Measurements from ENCODE around the gene ZNF565.
"Not testable (repeated sequence)": the region's sequence is repeated elsewhere in the genome, so short reads cannot be mapped to it uniquely, and the experiment has no call there.

ZNF565 gene

GRCh38 chr19:36151144-36152018 lies 63.1 kb downstream of the ZNF565 start:
- FAIRE-seq: no peak
- DNase-seq (ENCODE audit: low spot score): no peak

GRCh38 chr19:36150586-36150985 lies 63.9 kb downstream of the ZNF565 start:
- FAIRE-seq: no peak
- no peak for DNase-seq (ENCODE audit: low spot score)

DNA sequence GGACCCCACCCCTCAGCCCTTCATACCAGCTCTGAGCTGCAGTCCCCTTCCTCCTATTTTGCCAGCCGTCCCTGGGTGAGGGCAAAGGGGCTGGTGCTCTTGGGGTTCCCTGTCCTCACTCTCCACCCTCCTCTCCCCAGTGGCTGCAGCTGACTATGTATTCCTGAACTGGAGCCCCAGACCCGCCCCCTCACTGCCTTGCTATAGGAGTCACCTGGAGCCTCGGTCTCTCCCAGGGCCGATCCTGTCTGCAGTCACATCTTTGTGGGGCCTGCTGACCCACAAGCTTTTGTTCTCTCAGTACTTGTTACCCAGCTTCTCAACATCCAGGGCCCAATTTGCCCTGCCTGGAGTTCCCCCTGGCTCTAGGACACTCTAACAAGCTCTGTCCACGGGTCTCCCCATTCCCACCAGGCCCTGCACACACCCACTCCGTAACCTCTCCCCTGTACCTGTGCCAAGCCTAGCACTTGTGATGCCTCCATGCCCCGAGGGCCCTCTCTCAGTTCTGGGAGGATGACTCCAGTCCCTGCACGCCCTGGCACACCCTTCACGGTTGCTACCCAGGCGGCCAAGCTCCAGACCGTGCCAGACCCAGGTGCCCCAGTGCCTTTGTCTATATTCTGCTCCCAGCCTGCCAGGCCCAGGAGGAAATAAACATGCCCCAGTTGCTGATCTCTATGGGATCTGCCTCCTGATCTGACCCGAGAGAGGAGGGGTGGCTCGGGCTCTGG lies 64.6 kb downstream of the ZNF565 start:
- DNase-seq (ENCODE audit: low spot score) (no peak), FAIRE-seq (no peak)

GRCh38 chr19:36144624-36145023 lies 69.8 kb downstream of the ZNF565 start:
- no peak for FAIRE-seq

GRCh38 chr19:36142496-36142895 lies 72.0 kb downstream of the ZNF565 start:
- DNase-seq (ENCODE audit: low spot score) (no peak), FAIRE-seq (no peak)

More at GRCh38 chr19:36144624-36145023, 69.8 kb downstream of the ZNF565 start:
- no peak for DNase-seq (ENCODE audit: low spot score)

DNA sequence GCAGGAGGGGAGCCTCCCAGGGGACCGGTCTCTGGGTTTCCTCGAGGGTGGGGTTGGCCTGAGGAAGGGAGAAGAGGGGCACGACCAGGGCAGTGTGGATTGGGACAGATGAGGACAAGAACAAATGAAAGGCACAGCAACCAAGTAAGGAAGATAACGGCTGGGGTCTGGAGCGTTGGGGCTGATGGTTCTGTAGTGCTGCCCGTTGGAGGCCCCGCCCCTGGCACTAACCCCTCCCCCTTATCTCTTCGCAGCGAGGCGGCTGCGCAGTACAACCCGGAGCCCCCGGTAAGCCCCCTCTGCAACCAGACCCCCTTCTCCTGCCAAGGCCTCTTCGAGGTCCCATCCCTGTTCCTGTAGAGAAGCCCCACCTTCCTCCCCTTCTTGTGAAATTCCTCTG lies 72.4 kb downstream of the ZNF565 start:
- DNase-seq (ENCODE audit: low spot score) (no peak), FAIRE-seq (no peak)

GRCh38 chr19:36141039-36141927 lies 73.2 kb downstream of the ZNF565 start:
- FAIRE-seq (no peak), DNase-seq (ENCODE audit: low spot score) (peak; percentile 70)

DNA sequence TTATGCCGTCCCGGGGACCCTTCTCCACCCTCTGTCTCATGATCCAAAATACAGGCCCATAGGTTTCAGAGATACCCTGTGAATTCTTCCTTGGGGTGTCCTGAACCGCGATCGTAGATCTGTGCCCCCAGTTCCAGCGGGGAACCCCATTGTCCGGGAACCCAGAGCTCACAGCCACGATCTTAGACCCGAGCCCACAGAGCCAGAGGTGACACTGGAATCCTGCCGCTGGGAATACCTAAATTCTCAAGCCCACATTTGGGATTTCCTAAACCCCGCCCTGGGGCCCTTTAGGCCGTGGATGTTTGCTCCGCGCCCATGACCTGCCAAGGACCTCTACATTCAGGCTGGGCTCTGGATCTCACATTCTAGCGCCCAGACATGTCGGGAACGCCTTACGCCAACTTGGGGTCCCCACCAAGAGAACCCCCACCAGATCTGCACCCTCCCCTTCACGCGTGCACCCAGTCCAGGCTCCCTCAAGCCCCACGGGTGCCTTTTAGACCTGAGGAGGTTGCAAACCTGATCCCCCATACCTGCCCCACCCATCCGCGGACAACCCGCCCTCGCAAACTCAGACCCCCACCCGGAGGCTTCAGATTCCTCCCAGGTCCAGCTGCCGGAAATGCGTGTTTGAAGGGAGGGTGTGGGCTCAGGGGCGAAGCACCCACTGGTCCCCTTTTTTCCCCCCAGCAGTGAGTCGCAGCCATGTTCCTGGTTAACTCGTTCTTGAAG lies 74.0 kb downstream of the ZNF565 start:
- FAIRE-seq: no peak
- peak; percentile 7 for DNase-seq (ENCODE audit: low spot score)

DNA sequence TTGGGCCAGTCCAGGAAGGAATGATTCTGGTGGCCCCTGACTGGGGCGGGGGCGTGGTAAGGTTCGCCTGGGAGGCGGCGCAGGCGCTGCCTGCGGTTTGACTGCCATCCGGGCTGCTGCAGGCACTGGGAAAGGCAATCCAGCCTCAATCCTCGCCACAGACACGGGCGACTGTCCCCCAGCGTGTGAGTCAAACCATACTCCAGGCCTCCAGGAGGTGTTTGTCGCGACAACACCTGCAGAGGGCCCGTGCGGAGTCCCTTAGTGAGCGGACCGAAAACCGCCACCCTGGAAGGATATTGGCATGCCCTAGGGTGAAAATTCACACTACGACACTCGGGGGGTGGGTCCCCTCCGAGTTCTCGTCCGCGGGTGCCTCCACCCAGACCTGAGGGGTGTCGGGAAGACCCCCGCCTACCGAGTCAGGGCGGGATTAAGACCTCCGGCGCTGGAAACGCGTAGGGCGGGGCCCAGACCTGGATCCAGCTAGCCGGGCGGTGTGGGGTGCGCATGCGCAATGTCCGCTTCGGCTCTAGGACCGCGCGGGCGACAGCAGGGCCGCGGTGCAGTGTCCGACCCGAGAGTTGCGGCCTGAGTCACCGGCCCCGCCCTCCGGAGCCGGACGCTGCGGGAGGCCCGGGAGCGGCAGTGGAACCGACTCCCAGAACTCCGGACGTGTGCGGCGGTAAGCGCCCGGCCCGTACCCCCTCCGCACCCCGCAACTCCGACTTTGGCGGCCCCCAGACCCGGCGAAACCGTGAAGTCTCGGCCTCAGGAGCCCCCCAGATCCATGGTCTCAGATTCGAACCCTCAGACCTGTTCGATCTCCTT lies 74.8 kb downstream of the ZNF565 start, which contains the start of gene CAPNS1:
TSS of gene CAPNS1 (plus strand) at position 594 of the 831 bp plus-strand sequence. CDS start 946 bp downstream, outside the sequence.
- FAIRE-seq (peak; percentile 50), DNase-seq (ENCODE audit: low spot score) (peak; percentile 88)

GRCh38 chr19:36139120-36139472 lies 75.4 kb downstream of the ZNF565 start:
- DNase-seq (ENCODE audit: low spot score) (no peak), FAIRE-seq (no peak)

GRCh38 chr19:36136964-36137686 lies 77.3 kb downstream of the ZNF565 start:
- FAIRE-seq: peak; percentile 26
- peak; percentile 66 for DNase-seq (ENCODE audit: low spot score)

GRCh38 chr19:36134867-36135266 lies 79.6 kb downstream of the ZNF565 start:
- not testable (repeated sequence) for DNase-seq (ENCODE audit: low spot score); FAIRE-seq

Measured in RCC 7860 (cell line).